ENCODE measurements around the gene LRRC74A. TPM values are rescaled to one million over a fixed set of nuclear protein-coding genes. Genes with fewer than 3 reads are reported as not detected.

The LRRC74A gene
- not detected for total RNA-seq

DNA sequence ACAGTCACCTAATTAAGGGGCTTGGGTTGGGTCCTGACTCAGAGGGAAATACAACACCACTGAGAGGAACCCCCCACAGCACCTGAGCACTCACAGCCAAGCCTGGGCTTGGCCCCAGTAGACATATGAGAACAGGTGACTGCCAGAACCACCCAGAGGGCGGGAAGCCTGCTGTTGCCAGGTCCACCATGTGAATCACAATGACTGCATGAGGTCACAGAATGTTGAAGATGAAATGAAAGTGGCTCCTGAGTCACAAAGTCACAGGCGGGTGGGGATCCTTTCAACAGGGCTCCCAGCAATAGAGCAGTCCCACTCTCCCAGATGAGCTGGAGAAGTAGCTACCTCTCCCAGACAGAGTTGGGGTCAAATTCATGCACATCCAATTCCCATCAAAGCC, at the start of gene LRRC74A:
Gene LRRC74A, plus strand, starts transcription at position 287 of the 400 bp plus-strand sequence. CDS start 290 bp downstream, outside the sequence.

DNA sequence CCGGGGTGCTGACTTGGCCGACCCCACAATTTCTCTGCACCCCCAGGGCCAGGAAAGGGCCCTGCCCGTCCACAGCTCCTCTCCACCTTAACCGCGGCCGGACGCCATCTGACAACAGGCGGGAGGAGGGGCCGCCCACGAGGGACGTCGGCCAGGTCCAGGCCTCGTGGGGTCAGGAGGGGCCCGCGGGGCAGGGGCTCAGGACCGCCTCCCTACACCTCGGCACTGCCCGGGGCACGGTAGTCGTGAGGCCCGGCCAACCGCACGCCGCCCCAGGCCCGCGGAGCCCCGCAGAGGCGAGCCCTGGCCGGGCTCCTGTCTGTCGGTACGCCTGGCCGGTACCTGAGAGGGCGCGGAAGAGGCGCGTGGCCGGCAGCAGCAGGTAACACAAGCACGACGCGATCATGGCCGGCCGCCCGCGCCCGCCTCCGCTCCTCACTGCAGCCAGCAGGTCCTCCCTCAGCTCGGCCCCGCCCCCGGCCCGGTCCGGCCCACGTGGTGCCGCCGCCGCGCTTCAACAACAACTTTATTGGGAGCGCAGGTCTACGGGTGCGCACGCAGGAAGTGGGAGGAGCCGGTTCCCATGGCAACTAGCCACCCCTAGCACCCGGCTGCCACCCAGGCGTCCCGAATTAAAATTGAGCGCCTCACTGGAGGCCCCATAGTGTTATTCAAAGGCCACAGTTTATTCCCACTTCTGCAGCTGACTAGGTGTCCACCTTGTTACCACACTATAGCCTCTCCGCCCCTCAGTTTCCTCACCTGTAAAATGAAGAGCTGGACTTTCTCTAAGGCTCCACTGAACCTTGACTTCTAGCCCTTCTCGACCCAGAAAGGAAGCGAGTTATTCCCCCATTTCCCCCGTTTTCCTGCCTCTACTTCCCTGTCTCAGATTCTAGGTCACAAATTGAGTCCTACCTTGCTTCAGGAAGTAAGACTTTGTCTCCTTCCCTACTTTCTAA, 13.5 kb upstream of the LRRC74A start, which contains the start of gene ANGEL1:
Gene ANGEL1, minus strand, starts transcription at position 461 of the 962 bp plus-strand sequence. Its CDS starts 55 bp downstream, at position 406.

Other genes with a start within 250 kb of the LRRC74A start
- gene VASH1, start 64.9 kb upstream of the LRRC74A start, total RNA-seq: 1 to 10 TPM; 2.6 to 3.3 TPM
- 10 to 100 TPM; 14.2 to 17.2 TPM for gene ANGEL1, start 13.5 kb upstream of the LRRC74A start, total RNA-seq
- gene IRF2BPL, start 202.3 kb downstream of the LRRC74A start, total RNA-seq: 10 to 100 TPM; 35.4 to 36.7 TPM